HG03045 (cell line): ENCODE data around the gene TLE2.
"Not testable (repeated sequence)": the region's sequence is repeated elsewhere in the genome, so short reads cannot be mapped to it uniquely, and the experiment has no call there.

Experiments used
- ATAC-seq: cut with Tn5 transposase; IDR thresholded peaks from one replicate; pipeline ENCODE4 v1.9.1; 2021; ENCODE audit warnings: mild to moderate bottlenecking, moderate library complexity; ENCODE audit not compliant: unreplicated experiment

TLE2 gene

DNA sequence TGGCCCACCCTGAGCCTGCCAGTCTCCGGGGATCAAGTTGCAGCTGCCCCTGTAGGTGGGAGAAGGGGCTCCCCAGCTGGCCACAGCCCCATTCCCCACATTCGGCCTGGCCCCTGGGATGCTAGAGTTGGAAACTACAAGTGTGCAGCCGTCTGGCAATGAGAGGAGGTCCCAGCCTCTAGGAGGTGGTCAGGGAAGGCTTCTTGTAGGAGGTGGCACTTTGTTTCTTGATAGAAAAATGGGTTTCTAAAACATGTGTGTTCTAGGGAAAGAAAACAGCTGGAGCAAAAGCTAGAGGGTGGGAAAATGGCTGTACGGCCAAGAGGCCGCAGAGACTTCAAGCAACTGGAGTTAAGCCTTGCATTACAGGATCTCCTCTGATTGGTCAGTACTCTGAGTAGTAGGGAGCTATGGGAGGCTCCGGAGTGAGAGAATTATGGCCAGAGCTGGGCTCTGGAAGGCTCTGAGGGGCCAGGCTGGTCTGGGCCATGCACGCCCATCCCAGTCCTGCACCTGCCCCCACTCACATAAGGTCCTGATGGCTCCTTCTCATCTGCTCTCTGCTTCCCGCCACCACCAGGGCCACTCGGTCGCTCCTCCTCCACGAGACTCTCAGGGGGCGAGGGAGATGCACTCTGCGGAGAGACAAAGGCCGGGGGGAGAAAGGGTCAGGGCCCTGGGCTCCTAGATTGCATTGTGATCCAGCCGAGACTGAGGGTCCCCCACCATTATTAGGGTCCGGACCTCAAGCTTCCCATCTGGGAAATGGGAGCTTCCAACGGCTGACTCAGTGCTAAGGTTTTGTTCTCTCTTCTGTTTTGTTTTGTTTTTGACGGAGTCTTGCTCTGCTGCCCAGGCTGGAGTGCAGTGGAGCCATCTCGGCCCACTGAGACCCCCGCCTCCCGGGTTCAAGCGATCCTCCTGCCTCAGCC lies 13.7 kb downstream of the TLE2 start:
- ATAC-seq = no peak

DNA sequence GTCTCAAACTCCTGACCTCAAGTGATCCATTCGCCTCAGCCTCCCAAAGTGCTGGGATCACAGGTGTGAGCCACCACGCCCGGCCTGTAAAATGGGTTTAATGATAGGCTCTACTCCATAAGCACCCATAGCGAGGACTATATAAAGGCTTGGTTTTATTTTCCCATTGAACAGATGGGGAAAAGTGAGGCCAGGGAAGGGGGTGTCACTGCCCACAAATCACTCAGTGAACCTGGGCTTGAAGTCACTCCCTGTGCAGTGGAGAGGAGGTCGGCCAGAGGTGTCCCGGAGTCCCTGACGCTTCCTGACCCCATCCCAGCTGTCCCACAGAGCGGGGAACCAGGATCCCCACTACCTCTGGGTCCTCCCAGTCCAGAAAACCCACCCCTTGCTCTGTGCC lies 14.9 kb downstream of the TLE2 start:
- no peak for ATAC-seq

DNA sequence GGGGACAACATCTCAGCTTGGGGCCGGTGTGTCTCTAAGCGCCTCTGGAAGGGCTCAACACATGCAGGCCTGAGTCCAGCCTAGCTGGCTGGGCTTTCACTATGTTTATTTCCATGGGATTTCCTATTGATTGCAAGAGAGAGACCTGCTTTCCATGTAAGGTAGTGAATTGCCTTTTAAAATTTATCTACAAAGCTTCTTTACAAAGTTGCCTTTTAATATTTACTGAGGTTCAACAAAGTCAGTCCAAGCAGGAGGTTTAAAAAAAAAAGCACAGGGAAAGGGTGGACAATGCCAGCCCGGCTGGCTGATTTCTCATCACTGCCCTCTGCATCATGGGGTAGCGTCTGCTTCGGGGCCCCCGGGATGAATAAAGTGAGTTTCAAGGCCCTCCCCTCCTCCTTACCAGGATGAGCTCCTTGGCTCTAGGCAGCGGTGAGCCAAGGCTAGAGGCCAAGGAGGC lies 15.8 kb downstream of the TLE2 start:
- no peak for ATAC-seq

DNA sequence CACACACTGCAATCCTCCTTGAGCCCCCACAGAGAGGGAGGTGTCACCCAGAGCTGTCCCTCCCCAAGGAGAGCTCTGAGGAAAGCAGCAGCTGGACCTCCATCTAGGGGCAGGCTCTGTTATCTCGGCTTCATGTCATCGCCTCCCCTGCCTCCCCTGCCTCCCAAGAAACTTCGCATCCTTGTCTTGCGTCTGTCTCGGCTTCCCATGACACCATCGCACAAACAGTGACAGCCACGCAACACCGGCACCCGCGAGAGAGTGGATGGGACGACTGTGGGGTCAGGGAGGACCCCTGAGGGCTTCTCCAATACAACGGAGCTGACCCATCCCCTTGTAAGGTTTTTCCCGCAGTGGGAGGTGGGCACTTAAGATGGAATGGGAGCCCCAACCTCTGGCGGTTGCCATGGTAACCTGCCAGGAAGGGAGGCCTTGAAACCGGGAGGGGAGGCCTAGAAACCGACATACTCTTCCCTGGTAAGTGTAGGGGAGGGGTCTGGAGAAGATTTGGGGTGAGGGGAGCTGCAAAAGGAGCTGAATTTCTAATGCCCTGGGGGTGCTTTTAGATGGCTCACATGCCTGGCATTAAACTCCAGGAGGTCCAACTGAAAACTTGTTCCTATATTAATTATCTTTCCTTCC lies 16.3 kb downstream of the TLE2 start:
- ATAC-seq = no peak

DNA sequence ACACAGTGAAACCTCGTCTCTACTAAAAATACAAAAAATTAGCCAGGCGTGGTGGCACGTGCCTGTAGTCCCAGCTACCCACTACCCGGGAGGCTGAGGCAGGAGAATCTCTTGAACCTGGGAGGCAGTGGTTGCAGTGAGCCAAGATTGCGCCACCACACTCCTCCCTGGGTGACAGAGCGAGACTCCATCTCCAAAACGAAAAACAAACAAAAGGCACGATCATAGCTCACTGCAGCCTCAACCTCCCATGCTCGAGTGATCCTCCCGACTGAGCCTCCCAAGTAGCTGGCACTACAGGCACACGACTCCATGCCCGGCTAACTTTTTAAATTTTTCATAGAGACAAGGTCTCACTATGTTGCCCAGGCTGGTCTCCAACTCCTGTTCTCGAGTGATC lies 17.0 kb downstream of the TLE2 start:
- not testable (repeated sequence) for ATAC-seq

DNA sequence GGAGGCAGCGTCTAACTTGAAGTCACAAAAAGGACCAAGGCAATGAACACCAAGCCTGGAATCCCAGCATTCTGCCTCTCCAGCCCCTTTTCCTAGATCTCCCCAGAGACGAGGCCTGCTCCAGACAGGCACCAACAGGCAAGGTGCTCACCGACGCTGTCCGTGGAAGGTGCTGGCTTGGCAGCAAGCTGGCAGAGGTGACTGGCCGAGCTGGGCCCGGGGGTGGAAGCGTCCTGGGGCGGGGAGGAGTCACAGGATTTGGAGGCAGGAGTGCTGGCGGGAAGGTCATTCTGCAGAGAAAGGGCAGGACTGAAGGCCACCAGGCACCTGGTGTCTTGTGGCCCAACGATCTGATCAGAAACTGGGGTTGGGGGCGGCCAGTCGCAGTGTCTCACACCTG lies 18.2 kb downstream of the TLE2 start:
- ATAC-seq = no peak

DNA sequence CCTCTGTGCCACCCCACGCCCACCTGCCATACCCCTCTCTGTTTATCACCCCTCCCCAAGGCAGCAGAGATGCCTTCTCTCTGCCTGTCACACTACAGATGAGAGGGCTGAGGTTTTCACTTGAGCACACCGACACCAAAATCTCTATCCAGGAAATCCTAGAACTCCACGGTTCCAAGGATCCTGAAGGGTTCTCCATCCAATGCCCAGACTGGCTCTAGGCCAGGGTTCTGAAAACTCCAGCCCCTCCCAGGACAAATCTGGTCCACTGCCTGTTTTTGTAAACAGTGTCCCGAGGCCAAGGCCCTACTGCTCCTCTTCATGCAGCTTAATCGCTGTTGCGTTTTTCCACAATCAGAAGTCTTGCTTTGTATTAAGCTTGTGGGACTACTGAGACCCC lies 20.1 kb downstream of the TLE2 start:
- ATAC-seq = no peak

DNA sequence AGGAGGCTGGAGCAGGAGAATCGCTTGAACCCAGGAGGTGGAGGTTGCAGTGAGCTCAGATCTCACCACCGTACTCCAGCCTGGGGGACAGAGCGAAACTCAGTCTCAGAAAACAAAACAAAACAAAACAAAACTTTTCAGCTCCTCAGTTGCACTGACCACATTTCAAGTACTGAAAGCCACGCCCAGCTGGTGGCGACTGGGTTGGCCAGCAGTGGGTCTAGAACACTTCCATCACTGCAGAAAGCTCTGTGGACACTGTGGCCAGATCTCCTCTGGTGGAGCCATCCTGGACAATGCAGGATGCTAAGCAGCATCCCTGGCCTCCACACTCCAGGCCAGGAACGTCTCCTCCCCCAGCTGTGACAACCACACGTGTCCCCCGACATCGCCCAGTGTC lies 21.1 kb downstream of the TLE2 start:
- no peak for ATAC-seq

DNA sequence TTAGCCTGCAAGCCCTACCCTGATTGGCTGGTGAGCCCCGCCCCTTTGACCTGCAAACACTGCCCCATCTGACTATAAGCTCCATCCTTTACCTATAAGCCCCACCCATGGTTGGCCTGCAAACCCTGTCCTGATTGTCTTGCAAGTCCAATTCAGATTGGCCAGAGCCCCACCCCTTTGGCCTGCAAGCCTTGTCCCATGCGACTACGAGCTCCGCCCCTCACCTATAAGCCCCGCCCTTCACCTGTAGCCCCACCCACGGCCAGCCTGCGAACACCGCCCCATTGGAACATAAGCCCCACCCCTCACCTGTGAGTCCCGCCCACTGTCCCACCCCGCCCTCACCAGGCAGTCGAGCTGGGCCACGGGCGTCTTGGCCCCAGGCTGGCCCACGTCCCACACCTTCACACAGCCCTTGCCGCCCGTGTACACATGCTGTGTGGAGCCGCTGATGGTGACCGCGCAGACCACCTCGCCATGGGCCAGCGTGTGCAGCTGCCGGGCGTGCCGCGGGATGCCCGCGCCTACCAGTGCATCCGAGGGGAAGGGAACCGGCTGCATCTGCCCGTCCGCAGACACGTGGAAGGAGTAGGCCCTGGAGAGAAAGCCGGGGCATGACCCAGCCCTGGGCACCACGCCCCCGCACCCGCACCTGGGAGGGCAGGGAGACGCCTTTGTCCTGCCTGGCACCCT lies 22.9 kb downstream of the TLE2 start:
- ATAC-seq = no peak

DNA sequence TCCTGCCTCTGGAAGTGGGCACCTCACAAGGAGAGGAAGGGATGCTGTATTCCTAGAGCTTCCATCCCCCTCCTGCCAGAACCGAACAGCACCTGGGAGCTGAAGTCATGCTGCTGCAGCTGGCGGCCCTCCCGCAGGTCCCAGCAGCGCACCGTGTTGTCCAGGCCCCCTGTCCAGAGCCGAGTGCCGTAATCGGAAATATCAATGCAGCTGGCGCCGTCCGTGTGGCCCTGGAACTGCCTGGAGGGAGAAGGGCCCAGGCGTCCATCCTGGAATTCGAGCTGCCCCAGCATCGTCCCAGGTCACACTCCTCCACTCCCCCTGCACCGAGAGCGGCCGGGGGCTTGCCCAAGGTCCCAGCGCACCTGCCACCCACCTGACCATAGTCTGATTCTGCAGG lies 23.7 kb downstream of the TLE2 start:
- ATAC-seq = no peak

DNA sequence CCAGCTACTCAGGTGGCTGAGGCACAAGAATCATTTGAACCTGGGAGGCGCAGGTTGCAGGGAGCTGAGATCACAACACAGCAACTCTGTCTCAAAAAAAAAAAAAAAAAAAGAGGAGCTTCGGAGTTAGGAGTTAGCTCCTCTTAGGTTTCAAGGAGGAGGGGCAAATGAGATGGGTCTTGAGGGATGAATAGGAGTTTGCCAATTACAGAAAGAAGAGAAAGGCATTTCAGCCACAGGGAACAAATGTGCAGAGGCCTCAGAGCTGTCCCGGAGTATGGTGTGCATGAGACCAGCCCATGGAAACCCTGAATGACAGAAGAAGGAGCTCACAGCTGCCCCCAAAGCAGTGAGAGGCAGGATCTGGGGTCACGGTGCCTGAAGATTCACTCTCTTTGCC lies 24.6 kb downstream of the TLE2 start:
- no peak for ATAC-seq

DNA sequence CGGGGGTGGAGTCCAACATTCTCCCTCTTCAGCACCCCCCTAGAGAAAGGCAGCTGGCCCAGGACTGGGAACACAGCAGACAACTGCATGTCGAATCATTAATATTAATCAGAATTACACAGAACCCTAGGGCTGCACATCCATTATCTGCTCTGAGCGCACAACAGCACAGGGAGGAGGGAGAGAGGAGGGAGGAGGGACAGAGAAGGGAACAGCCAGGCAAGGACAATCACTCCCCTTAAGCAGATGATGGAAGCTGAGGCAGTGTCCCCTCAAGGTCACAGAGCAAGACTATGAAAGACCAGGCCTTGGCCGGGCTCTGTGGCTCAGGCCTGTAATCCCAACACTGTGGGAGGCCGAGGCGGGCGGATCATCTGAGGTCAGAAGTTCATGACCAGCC lies 26.0 kb downstream of the TLE2 start:
- no peak for ATAC-seq

DNA sequence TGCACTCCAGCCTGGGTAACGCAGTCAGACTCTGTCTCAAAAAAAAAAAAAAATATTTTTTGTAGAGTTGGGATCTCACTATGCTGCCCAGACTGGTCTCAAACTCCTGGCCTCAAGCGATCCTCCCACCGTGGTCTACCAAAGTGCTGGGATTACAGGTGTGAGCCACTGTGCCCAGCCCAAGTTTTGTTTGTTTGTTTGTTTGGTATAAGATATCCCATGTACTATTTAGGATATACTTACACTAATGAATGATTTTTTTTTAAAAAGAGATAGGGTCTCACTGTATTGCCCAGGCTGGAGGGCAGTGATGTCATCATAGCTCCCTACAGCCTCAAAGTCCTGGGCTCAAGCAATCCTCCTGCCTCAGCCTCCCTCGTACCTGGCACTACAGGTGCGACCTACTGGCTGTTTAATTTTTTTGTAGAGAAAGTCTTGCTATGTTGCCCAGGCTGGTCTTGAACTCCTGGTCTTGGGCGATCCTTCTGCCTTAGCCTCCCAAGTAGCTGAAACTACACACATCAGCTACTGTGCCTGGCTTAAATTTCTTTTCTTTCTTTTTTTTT lies 27.8 kb downstream of the TLE2 start:
- no peak for ATAC-seq

DNA sequence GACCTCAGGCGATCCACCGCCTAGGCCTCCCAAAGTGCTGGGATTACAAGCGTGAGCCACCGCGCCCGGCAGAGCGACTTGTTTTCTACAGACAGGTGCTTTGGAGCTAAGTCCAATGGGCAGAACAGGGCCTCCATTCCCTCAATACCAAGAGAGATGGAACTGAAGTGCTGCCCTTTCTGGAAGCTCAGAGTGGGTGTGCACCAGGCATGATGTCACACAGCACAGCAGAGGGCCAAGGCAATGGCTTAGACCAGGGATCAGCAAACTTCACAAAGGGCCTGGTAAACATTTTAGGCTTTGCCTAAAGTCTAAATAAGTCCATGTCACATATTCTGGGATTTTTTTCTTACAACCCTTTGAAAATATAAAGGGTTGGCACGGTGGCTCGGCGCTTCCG lies 30.4 kb downstream of the TLE2 start:
- no peak for ATAC-seq

DNA sequence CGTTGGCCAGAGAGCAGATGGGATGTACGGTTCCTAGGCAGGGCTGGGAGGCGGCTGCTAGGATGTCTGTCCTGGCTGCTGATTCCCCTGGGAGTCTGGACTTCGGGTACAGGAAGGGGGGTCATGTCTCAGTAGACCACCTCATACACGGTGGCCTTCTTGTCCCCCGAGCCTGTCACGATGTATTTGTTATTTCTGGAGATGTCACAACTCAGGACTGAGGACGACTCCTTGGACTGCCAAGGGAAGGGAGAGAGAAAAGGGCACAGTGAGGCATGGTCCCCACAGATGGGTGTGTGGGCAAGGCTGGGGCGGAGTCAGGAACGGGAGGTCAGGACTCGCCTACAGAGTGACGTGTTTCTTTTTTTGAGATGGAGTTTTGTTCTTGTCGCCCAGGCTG lies 31.4 kb downstream of the TLE2 start:
- ATAC-seq = no peak

DNA sequence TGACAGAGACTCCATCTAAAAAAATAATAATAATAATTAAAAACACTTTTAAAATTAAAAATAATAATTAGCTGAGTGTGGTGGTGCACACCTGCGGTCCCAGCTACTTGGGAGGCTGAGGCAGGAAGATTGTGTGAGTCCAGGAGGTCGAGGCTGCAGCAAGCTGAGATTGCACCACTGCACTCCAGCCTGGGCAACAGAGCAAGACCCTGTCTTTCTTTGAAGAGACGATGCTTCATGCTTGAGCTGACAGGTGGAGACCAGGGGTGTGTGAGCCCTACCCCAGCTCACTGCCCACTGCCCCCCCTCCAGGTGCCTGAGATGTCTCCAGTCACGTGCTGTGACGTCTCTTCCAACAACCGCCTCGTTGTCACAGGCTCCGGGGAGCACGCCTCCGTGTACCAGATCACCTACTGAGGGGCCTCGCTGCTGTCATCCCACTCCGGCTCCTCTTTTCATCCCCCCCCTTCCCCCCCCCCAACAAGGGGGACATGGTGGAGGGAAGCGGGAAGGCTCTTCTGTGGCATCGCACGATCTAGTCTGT lies 34.4 kb downstream of the TLE2 start:
- no peak for ATAC-seq

DNA sequence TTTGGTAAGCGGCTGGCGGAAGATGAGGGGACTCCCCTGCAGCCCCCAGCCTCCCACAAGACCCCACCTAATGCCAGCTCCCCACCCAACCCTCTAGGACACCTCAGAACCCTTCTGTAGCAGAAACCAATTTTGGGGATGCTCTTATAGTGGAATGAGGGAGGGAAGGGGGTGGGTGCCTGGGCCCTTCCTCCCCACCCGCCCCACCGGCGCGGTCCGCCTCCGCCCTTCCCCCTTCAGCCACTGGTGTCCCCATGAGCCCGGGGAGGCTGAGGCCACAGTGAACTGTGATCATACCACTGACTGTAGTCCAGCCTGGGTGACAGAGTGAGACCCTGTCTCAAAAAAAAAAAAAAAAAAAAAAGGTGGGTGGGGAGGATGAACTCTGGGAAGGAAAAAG lies 35.5 kb downstream of the TLE2 start:
- ATAC-seq = no peak

DNA sequence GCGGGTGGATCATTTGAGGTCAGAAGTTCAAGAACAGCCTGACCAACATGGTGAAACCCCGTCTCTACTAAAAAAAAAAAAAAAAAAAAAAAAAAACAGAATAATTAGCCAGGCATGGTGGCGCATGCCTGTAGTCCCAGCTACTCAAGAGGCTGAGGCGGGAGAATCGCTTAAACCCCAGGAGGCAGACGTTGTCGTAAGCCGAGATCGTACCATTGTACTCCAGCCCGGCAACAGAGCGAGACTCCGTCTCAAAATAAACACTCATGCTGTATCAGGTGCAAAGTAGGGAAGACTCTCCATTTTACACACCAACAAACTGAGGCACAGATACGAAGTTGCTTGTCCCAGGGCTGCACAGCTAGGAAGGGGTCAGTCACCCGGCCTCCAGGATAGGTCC lies 36.1 kb downstream of the TLE2 start:
- no peak for ATAC-seq

DNA sequence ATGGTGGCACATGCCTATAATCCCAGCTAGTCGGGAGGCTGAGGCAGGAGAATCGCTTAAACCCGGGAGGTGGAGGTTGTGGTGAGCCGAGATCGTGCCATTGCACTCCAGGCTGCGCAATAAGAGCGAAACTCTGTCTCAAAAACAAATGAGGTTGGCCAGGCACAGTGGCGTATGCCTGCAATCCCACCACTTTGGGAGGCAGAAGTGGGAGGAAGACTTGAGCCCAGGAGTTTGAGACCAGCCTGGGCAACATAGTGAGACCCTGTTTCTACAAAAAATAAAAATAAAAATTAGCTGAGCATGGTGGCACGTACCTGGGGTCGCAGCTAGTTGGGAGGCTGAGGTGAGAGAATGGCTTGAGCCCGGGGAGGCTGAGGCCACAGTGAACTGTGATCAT lies 36.7 kb downstream of the TLE2 start:
- ATAC-seq = not testable (repeated sequence)

DNA sequence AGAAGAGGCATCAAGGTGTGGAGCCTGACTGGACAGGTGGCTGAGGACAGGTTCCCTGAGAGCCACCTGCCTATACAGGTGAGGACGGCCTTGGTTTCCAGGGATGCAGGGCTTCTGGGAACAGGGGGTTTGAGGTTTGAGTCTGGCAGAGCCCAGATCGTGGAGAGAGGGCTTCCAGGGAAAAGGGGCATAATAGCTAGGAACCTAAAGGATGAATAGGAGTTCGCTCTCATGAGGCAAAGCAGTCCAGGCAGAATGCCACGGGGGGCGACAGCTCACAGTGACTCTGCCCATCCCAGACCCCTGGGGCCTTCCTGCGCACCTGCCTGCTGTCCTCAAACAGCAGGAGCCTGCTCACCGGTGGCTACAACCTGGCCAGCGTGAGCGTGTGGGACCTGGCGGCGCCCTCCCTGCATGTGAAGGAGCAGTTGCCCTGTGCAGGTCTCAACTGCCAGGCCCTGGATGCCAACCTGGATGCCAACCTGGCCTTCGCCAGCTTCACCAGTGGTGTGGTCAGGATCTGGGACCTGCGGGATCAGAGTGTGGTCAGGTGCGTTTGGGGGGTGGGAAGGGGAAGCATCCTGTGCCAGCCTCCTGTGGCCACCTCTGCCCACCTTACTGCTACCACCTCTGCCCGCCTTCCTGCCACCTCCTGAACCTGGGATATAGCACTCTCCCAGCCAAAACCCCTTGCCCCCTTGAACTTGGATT lies 39.7 kb downstream of the TLE2 start:
- no peak for ATAC-seq

DNA sequence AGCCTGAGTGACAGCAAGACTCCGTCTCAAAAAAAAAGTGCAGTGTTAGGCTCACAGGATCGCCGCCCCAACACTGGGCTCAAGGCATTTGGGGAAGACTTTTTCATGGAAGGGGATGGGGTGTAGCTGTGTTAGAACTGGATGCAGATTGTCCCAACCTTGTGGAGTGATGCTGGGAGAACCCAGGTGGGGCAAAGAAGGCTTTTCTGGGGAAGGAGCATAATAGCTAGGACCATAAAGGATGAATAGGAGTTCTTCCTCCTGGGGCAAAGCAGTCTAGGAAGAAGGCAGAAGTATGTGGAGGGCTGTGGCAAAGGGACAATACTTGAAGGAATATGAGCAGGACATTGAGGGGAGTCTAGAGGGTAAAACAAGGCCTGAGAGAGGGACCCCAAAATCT lies 40.5 kb downstream of the TLE2 start:
- no peak for ATAC-seq
